ENCODE results near the gene TSPYL4. TPM values are rescaled to one million over a fixed set of nuclear protein-coding genes. Genes with fewer than 3 reads are reported as not detected.
"Not testable (repeated sequence)": the region's sequence is repeated elsewhere in the genome, so short reads cannot be mapped to it uniquely, and the experiment has no call there.

The TSPYL4 gene
- 21.0 TPM for polyA plus RNA-seq (2013, experiment 1 of 2; ENCODE audit: insufficient read length)
- 23.0 TPM for polyA plus RNA-seq (2013, experiment 2 of 2; ENCODE audit: insufficient read length)

DNA sequence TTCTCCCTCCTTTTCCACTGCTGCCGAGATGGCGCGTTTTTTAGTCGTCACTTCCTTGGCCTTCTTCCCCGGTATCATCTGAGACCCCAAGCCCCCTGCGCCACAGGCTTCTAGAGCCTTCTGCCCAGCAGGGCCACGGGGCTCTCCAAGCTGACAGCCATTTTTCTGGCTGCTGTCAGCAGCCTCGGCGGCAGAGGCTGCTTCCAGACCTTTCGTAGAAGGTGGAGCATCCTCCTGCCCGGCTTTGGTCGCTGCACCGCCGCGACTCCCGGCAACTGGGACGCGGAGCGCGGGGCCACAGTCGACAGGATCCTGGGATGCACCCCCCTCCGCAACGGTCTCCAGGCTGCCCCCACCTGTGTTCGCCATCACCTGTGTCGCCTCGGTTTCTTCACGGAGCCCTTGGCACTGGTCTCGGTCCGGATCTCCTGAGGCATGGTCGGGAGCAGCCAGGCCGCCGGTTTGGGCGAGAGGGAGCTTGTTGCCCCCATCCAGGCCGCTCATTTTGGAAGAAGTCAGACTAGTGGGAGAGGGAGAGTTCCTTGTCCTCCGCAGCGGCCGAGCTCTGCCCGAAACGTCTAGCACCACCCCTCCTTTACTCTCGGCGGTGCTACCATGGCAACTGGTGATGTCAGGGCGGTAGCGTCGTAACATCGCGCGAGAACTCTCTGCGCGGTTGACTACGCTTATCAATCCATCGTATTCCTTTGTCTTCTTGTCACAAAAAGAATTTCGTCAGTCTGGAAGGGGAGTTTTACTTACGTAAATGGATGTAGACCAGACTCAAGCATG lies at the start of gene TSPYL4:
TSS of gene TSPYL4 (minus strand) at position 571 of the 792 bp plus-strand sequence. CDS start at position 504, 67 bp downstream.
- DNase-seq: peak; percentile 98

DNA sequence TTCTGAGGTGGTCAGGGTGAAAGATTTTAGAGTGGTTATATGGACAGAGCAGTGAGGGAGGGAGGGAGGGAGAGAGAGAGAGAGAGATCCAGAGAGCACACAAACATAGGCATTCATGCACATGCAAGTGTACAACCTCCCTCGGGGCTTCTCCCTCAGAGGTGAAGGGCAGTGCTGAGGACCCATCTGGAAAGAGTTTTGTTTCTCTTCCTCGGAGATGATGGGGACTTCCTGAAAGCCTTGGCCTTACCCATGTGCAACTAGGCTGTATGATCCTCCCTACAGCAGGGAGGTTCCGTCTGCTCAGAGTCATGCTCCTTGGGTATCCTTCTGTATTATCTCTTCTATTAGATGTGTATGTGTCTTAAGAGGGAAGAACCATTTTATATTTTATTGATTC lies 47.2 kb upstream of the TSPYL4 start:
- no peak for DNase-seq

DNA sequence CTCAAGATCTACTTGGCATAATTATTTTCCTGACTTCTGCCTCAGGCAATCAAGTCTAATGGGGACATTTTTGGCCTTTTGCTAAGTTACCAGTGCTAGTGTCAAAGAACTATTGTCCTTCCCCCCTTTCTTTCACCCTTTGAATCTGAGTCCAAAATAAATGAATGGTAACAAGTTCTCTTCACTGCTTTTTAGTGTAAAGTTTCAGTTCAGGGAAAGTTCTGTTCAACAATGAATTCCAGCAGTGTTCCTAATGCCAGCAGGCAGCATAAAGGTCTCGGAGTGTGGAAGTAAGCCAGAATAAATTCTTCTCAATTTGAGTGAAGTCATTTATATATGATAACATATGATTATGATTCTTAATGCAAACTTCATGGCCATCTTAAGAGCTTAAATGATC lies 46.7 kb upstream of the TSPYL4 start:
- DNase-seq: no peak

DNA sequence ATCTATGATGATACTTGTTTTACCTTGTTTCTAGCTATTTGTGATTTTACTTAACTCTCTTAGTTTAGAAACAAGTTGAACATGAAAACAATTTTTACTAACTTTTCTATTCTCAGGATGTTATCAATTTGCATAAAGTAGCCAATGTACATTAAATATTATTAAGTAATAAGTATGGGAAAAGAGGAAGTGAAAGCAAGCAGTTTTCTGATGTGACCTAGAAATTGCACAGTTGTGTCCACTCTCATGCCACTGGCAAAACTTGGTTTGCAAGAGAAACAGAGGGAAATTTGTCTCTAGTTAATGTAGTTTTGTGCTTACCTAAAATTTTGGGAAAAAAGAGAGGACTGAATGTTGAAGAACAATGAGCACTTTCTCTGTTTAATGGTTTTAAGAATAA lies 45.1 kb upstream of the TSPYL4 start:
- no peak for DNase-seq

DNA sequence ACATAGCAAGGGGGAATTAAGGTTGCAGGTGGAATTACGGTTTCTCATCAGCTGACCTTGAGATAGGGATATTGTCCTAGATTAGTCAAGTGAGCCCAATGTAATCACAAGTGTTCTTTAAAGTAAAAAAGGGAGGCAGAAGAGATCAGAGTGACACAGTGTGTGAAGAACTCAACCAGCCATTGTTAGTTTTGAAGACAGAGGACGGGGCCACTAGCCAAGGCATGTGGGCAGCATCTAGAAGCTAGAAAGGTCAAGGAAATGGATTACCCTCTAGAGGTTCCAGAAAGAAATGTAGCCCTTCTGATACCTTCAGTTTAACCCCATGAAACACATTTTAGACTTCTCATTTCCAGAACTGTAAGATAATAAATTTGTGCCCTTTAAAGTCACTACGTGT lies 44.4 kb upstream of the TSPYL4 start:
- DNase-seq: no peak

DNA sequence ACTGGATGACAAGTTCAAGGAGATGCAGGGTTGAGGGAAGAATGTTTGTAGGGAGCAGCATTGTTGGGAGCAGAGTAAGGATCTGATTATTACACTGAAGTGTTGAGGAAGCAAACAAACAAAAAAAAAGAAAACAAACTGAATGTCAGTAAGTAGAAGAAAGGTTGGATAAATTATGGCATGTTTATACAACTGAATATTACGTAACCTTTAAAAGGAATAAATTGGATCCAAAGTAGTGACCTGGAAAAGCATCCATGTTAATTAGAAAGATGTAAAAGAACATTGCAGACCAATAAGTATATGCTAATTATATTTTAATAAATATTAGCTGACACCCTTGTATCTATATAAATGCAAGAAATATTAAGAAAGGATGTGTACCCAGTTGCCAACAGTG lies 38.7 kb upstream of the TSPYL4 start:
- DNase-seq: no peak

DNA sequence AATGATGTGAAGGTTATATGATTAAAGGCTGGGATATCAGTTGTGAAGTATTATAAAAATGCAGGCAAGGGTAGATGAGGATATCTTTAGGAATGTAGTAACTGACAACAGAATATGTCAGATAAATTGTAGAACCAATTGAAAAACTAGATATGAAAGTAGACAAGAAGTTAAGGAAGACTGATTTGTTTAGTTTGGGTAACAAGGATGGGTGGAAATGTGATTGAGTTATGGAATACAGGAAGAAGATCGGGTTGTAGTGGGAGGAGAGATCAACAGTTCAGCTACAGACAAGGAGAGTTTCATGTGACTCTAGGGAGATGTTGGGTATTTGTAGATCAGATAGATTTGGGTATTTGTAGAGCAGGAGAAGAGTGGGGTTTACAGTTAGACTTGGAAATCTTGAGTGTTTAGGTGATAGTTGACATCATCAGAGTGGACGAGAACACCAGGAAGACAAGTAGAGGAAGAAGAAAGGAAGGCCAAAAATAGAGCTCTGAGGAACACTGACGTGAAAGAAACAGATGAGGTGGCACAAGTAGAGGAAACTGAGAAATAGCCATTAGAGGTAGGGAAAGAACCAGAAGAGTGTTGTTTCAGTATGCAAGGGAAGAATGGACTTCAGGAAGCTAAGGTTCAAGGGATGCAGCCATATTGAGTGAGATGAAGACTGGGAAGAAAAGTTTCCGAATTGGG lies 38.0 kb upstream of the TSPYL4 start:
- DNase-seq: peak; percentile 28

DNA sequence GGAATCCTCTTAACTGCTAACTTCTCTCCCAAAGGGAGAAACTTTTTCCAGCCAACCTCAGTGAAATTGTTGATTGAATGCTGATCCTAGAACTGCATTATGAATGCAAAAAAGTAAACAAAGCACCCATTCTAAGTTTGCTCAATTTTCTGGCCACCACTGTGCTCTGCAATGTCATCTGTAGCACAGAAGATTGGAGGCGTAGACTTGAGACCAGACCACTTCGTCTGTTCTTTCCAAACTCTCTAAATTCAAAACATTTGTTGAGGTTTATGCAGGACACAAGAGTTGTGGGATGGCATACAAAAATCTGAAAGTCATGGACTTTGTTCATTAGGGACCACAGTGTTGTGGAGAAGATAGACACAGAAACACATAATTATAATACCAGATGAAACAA lies 36.9 kb upstream of the TSPYL4 start:
- DNase-seq: no peak

DNA sequence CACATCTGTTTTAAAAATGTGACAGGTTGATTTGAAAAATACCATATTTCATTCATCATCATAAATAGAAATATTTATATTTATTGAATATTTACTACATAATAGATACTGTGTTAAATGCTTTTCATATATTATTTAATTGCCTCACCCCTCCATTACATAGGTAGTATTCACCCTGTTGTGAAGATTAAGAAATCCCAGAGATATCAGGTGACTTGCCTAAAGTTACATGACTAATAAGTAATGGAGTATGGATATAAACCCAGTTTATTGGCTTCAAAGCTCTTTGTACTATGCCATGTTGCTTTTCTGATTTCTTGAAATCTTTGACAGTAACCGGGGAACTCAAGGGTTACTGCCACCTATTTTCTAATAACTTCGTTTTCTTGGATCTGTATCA lies 36.0 kb upstream of the TSPYL4 start:
- no peak for DNase-seq

DNA sequence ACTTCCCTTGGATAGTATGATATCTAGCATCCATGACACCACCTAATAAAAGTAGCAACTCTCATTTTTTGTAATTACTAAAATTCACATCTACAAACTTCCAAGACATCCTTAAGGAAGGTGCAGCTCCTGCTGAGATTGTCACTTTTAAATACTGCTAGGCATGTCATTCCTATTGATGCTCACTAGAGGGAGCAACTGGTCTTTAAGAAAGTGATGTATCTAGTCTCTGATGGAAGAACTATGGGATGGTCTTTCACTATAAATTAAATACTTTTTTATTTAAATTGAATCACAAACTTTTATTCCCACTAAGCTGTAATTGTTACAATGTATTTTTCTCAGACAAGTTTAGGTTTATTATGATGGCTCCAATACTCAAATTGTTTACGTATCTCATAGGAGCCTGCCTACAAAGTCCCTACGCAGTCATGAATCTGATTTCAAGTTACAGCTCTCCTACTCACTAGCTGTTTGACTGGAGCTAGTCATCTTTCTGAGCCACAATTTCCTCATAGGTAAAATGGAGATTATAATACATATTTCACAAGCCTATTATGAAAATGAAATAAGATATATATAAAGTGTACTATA lies 33.9 kb upstream of the TSPYL4 start:
- peak; percentile 60 for DNase-seq

DNA sequence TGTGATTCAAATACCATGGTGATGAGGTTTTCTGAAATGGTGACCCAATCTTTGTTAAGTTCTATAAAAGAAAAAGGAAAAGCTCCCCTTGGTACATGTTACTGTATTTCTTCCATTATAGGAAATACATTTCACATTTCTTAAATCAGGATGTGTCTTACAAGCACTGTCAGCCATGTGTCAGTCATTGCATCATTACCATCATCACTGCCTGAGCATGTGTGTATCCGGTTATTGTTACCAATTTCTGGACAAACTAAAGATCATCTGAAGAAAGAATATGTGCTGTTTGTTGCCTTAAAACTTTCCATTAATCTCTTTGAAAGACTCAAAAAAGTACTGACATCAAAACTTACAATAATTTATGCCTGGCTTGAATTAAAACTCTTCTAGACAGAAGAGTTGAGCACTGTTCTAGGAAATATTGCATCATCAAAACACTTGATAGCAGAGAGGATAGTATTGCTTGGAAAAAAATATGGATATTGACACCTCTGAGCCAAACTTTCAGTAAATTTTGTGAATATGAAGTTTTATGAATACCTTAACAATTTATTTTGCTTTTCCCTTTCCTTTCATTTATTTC lies 33.0 kb upstream of the TSPYL4 start:
- DNase-seq: no peak

DNA sequence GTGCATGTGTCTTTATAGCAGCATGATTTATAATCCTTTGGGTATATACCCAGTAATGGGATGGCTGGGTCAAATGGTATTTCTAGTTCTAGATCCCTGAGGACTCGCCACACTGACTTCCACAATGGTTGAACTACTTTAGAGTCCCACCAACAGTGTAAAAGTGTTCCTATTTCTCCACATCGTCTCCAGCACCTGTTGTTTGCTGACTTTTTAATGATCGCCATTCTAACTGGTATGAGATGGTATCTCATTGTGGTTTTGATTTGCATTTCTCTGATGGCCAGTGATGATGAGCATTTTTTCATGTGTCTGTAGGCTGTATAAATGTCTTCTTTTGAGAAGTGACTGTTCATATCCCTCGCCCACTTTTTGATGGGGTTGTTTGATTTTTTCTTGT lies 31.1 kb upstream of the TSPYL4 start:
- not testable (repeated sequence) for DNase-seq

DNA sequence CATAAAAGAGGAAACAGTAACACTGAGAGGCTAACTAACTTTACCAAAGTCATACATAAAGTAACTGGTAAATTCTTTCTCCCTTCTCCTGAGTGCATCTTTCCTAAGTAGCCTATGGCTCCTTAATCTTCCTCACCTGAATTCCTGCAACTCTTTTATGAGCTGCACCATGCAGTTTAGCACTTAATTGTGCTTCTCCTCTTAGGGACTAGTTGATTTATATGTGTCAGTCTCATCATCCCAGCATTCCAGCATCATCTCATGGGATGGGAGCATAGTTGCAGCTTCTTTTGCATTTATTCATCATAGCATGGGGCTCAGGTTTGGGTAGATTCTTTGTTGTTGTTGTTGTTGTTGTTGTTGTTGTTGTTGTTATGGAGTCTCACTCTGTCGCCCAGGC lies 29.3 kb upstream of the TSPYL4 start:
- DNase-seq: no peak

DNA sequence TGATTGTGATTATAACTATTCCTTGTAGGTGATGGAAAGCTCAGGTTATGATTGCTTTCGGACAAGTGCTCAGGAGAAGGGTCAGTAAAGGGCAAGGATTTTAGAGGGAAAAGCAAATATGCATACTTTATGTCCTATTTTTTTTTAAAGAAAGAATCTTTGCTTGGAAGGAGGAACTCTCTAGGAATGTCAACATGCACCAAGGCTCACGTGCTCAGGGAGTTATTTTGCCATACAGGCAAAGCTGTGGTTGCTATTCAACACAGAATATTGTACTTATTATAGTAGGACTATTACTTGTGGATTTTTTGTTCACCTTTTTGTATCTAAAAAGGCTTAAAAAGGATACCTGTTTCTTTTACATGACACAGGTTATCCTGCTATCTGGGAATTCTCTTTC lies 28.8 kb upstream of the TSPYL4 start:
- no peak for DNase-seq

DNA sequence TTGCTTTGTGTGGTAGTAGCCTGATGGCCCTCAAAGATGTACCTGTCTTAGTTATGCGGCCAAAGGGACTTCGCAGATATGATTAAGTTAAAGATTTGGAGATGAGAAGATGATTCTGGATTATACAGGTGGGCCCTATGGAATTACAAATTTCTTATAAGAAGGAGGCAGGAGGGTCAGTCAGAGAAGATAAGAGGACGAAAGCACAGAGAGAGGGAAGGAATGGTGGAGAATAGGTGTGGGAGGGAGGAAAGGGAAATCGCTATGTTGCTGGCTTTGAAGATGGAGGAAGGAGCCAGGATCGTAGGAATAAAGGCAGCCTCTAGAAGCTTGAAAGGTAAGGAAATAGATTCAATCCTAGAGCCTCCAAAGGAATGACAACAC lies 27.1 kb upstream of the TSPYL4 start:
- DNase-seq: no peak

DNA sequence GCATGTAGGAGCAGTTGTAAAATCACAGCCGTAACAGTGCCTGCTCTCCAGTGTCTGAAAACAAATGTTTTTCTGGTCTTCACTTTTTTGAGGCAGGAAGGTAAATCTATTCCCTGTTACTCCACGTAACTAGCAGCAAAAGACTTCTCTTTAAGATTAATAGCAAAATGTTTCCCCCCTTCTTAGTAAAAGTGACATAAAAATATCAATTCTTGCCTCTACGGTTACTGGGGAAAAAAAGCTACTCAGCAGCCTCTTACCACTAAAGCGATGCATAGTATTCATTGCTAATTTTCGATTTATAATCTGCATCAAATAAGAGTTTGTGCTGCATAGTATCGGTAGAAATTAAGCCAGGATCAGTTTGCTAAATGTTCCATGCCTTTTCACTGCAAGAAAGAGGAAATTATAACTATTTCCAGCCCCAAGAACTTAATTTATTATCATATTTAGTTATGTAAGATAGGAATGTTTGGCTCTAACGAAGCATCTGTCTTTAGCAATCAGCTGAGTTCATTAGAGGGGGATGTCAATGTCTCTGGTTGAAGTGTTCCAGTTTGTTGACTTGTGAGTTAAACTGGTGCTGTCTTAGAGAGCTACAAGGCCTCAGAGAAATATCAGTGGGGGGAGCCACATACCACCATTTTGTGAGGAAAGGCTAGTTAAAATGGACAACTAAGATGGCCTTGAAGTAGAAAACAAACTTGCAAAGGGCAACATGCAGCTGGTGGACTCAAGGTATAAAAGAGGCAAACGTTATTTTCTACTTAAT lies 26.5 kb upstream of the TSPYL4 start:
- no peak for DNase-seq

DNA sequence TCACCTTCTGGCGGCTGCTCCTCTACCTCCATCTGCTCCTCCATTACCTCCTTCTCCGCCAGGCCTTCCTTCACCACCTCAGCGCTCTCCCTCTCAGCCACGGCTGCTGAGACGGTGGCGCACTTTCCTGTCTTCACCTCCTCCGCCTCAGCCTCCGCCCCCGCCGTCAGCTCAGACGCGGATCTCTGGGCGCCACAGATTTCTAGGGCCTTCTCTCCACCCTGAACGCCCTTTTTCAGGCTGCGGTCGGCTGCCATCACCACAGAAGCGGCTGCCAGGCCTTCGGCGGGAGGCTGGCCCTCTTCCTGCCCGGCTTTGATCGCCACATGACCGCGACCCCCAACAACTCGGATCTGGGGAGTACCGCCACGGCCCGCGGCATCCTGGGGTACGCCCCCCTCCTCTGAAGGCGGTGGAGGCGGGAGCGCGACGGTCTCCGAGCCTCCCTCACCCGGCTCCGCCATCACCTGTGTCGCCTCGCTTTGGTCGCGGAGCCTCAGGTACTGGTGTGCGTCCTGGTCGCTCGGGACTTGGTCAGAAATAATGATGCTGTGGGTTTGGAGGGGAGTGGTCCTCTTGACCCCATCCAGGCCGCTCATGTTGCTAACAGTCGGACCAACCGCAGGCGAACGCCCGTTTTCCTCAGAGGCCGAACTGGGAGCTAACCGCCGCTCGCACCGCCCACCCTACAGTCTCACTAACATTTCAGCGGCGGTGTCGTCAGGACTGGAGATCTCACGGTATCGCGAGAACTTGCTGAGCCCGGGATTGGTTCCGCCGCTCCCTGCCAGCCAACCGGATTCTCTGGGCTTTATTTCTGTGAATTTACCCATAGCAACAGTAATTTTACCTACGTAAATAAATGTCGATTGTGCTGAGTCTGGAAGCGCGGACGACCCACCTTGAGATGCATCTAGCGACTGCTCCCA lies 25.6 kb upstream of the TSPYL4 start, which contains the start of gene TSPYL1:
TSS of gene TSPYL1 (minus strand) at position 699 of the 929 bp plus-strand sequence. CDS start at position 599, 100 bp downstream.
- peak; percentile 96 for DNase-seq

DNA sequence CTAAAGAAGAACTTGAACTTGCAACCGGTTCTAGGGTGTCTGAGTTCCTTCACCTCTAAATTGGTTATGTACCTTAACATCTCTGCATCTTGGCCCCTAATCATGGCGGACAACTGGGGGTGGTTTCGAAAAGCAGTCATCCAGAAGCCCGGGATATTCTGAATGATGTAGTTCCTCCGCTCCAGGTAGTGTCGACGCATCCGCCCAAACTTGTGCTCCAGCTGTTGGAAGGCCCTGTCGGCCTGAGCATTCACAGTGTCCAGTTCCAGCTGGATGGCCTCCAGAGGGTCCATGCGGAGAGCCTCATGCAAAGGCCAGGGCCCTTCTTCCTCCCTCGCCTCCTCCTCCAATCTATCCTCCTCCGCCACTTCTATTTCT lies 25.0 kb upstream of the TSPYL4 start:
- peak; percentile 24 for DNase-seq

DNA sequence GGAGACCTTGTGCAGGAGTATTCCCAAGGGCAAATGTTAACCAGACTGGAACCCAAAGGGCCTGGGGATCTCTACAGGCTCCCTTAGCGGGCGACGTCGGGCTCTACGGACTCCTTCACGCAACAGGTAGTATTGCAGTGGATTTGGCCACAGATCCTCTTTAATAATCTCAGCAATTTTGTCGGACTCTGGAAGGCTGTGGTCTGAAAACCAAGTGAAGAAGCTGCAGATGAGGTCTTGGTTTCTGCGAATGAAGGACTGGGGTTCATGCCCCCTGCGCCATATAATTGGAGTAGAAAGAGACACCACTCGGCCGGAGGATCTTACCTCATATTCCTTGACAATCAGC lies 24.6 kb upstream of the TSPYL4 start:
- DNase-seq: no peak

DNA sequence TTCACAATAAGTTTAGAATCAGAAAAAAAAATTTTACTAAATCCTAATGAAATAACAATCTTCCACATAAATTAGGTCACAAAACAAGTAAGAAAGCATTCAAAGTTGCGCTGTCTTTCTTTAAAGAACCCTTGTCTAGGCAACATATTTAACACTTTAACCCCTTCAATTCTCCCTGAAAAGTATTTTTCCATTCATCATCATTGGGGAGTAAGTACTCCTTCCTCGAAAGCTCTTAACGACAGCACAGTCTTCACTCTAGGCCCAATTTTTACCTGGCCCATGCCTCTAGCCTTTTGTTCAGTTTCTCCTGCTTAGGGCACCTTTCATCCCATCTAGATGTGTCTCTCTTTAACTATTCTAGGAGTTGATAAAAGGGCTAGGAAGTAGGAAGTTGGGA lies 23.2 kb upstream of the TSPYL4 start:
- no peak for DNase-seq

DNA sequence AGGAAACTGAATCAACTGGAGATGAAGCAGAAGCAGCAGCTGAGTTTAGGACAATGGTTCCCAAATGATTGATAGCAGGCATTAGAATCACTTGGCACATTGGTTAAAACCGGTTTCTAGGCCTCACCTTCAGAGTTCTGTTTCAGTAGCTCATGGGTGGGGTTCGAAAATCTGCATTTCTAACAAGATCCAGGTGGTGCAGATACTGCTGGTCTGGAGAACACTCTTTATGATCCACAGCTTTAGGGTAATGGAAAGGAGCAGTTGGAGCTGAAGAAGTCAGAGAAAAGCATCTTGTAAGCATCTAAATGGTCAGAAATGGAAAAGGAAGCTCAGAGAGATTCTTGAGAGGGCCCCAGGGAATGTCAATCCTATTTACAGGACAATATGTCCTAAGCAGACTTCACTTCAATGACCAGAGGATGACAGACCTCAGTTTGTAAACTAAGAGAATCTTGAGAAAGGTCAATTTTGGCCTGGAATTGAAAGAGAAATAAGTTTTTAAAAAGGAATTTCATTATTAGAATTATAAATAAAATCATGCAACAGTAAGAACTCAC lies 17.4 kb upstream of the TSPYL4 start:
- DNase-seq: no peak

Data from fibroblast of skin of back (primary cell).